Measurements from ENCODE around the gene CASS4. TPM values are rescaled to one million over a fixed set of nuclear protein-coding genes. Genes with fewer than 3 reads are reported as not detected.

The CASS4 gene
- total RNA-seq, 1 experiment from 2014 or later: 0.13 TPM

- TF ChIP-seq STAT6 (CRISPR knock-in tag; conservative IDR thresholded peaks at IDR 0.05; ENCODE audit: low read depth) (no peak), ZMAT4 (CRISPR knock-in tag; IDR thresholded peaks at IDR 0.05) (no peak), ATF6 (CRISPR knock-in tag; IDR thresholded peaks at IDR 0.05) (no peak), FOXP1 (CRISPR knock-in tag; IDR thresholded peaks at IDR 0.05; ENCODE audit: borderline replicate concordance) (no peak), ATF2 (CRISPR knock-in tag; IDR thresholded peaks at IDR 0.05; ENCODE audit: borderline replicate concordance, low read depth) (no peak), MLX (CRISPR knock-in tag; IDR thresholded peaks at IDR 0.05) (no peak), GABPB1 (CRISPR knock-in tag; IDR thresholded peaks at IDR 0.05) (no peak), JAZF1 (CRISPR knock-in tag; IDR thresholded peaks at IDR 0.05) (no peak), CREB1 (CRISPR knock-in tag; IDR thresholded peaks at IDR 0.05) (no peak), ATF3 (CRISPR knock-in tag; conservative IDR thresholded peaks at IDR 0.05) (no peak), CREM (CRISPR knock-in tag; IDR thresholded peaks at IDR 0.05) (no peak)
Measured at GRCh38 chr20:56429941-56430340, 17.9 kb downstream of the CASS4 start (continued).

GRCh38 chr20:56430461-56430860 lies 18.4 kb downstream of the CASS4 start:
- ChIA-PET CTCF (no interaction called here), POLR2A (no interaction called here)
- Mint-ChIP-seq H3K27me3 (ENCODE audit: low read depth) (peaks cover 26% of the 10 kb centered on the region), H3K27ac (no peak overlapping the region), H3K36me3 (no peaks in the 10 kb centered on the region), H3K9me3 (no peaks in the 10 kb centered on the region), H3K4me3 (no peak overlapping the region), H3K4me1 (no peaks in the 10 kb centered on the region)
- ATAC-seq: no peak
- no peak for DNase-seq (ENCODE audit: low spot score)
- TF ChIP-seq ZNF138 (CRISPR knock-in tag; conservative IDR thresholded peaks at IDR 0.05) (no peak), NR2C2 (CRISPR knock-in tag; IDR thresholded peaks at IDR 0.05) (no peak), FOXK1 (CRISPR knock-in tag; IDR thresholded peaks at IDR 0.05) (no peak), ZNF317 (CRISPR knock-in tag; IDR thresholded peaks at IDR 0.05; ENCODE audit: borderline replicate concordance, low read depth) (no peak), HMGA2 (CRISPR knock-in tag; IDR thresholded peaks at IDR 0.05) (no peak), GABPB1 (CRISPR knock-in tag; IDR thresholded peaks at IDR 0.05) (no peak), ZNF423 (CRISPR knock-in tag; IDR thresholded peaks at IDR 0.05) (no peak), IRF1 (CRISPR knock-in tag; IDR thresholded peaks at IDR 0.05) (no peak), ARID4B (CRISPR knock-in tag; IDR thresholded peaks at IDR 0.05; ENCODE audit: borderline replicate concordance) (no peak), ATF3 (CRISPR knock-in tag; conservative IDR thresholded peaks at IDR 0.05) (no peak), CREB1 (CRISPR knock-in tag; IDR thresholded peaks at IDR 0.05) (no peak), ZNF512 (CRISPR knock-in tag; IDR thresholded peaks at IDR 0.05; ENCODE audit: borderline replicate concordance) (no peak), ZNF396 (CRISPR knock-in tag; IDR thresholded peaks at IDR 0.05; ENCODE audit: borderline replicate concordance) (no peak)
